WI38 (cell line): ENCODE results near the gene SIAH1.

Experiments used
- H3K4me3 ChIP-seq: 2 replicates; pipeline ENCODE4 v1.5.1; 2011; ENCODE audit warnings: low read depth, mild to moderate bottlenecking, control low read depth, low read length
- CTCF ChIP-seq: IDR thresholded peaks from 2 replicates; pipeline ENCODE4 v1.5.1; 2012; ENCODE audit warnings: low read depth, mild to moderate bottlenecking, control low read depth, low read length

The SIAH1 gene

GRCh38 chr16:48353565-48354163 is 31.5 kb downstream of the SIAH1 start:
- H3K4me3 ChIP-seq: no peak overlapping the region
- TF ChIP-seq CTCF: peak; percentile 83

GRCh38 chr16:48352648-48353390 is 32.4 kb downstream of the SIAH1 start:
- no peak overlapping the region for H3K4me3 ChIP-seq
- TF ChIP-seq CTCF: no peak

- no peak overlapping the region for H3K4me3 ChIP-seq
- no peak for TF ChIP-seq CTCF
Measured at GRCh38 chr16:48350736-48351135, 34.5 kb downstream of the SIAH1 start.

GRCh38 chr16:48347980-48348379 is 37.2 kb downstream of the SIAH1 start:
- H3K4me3 ChIP-seq: no peak overlapping the region
- TF ChIP-seq CTCF: no peak

- TF ChIP-seq CTCF: no peak
- H3K4me3 ChIP-seq: no peak overlapping the region
Measured at GRCh38 chr16:48347191-48347865, 37.9 kb downstream of the SIAH1 start.

- H3K4me3 ChIP-seq: no peak overlapping the region
Measured at GRCh38 chr16:48342591-48342990, 42.6 kb downstream of the SIAH1 start.

More at GRCh38 chr16:48342591-48342990, 42.6 kb downstream of the SIAH1 start:
- no peak for TF ChIP-seq CTCF
